CD4-positive, alpha-beta T cell treated with Interleukin-17A for 1 hour (primary cell): ENCODE data around the gene SERPINB11.
"Not testable (repeated sequence)": the region's sequence is repeated elsewhere in the genome, so short reads cannot be mapped to it uniquely, and the experiment has no call there.

Experiments used
- DNase-seq: peaks from one replicate; pipeline ENCODE4 v3.0.0-alpha.2; 2020

Gene SERPINB11, protein sequence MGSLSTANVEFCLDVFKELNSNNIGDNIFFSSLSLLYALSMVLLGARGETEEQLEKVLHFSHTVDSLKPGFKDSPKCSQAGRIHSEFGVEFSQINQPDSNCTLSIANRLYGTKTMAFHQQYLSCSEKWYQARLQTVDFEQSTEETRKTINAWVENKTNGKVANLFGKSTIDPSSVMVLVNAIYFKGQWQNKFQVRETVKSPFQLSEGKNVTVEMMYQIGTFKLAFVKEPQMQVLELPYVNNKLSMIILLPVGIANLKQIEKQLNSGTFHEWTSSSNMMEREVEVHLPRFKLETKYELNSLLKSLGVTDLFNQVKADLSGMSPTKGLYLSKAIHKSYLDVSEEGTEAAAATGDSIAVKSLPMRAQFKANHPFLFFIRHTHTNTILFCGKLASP

DNA sequence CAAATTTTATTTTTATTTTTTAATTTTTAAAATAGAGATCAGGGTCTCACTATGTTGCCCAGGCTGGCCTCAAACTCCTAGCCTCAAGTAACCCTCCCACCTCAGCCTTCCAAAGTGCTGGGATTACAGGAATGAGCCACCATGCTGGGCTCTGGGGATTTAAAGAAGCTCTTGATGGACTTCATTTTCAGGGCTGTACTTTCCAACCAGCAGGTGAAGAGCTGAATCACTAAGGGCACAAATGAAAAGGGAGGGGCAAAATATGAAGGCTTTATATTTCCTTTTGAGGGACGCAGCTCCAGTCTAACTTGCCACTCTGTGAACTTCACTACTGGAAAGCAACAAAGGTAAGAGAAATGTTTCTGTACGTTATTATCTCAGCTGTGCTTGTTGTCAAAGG is at the start of gene SERPINB11:
Gene SERPINB11 (plus strand): TSS at position 301 of the 400 bp plus-strand sequence. CDS start 7,234 bp downstream, outside the sequence.
- no peak for DNase-seq

DNA sequence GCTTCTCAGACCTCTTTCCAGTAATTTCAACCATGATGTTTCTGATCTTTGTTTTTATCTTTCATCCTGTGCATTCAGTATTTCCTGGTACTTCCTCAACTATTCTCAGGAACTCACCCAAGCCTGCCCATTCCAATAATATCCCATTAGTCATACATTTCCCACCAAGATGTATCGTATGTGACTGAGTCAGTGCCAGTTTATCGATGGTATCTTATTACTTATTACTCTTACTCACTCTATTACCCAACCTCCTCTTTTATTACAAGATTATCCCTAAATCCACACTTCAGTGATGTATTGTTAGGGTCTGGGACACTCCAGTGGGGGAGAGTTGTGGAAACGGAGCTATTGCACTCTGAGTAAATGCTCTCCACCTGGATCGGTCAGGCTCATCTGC is 43.8 kb upstream of the SERPINB11 start:
- DNase-seq, result not testable (repeated sequence)

DNA sequence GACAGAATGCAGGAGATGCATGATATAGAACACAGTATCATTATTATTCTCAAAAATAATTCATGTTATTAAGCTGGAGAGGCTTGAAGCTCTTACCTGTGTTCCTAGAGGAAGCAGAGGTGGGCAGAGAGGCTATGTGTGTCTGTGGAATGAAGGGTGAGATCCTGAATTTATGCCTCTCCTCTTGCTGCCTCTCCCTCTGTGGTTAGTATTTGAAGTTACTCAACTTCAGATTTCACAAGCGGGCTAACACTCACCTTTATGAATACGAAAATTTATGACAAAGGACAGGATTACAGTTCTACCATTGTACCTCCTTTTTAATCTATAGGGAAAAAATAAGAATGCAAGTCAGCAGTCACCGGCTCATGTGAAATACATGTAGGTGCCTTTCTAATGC is 41.0 kb upstream of the SERPINB11 start, which contains the start of gene SERPINB3:
Gene SERPINB3 (minus strand): TSS at position 144 of the 400 bp plus-strand sequence. CDS start 677 bp downstream, outside the sequence.
- not testable (repeated sequence) for DNase-seq

DNA sequence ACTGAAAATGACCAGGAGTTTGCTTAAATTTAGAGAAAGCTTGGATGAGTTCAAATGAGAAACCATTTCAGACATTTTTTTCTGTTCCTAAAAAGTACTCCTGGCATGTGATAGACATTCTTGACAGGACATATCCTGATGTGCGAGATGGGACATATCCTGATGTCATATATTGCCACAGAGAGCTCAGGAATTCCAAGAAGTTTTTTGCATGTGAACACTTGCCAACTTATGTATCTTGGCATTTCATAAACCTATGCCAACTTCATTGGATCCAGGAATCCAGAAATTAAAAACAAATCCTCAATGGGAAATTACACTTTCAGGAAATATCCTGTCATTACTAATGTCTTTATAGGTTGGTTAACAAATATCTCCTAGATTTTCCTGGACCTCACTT is 38.2 kb upstream of the SERPINB11 start:
- no peak for DNase-seq

DNA sequence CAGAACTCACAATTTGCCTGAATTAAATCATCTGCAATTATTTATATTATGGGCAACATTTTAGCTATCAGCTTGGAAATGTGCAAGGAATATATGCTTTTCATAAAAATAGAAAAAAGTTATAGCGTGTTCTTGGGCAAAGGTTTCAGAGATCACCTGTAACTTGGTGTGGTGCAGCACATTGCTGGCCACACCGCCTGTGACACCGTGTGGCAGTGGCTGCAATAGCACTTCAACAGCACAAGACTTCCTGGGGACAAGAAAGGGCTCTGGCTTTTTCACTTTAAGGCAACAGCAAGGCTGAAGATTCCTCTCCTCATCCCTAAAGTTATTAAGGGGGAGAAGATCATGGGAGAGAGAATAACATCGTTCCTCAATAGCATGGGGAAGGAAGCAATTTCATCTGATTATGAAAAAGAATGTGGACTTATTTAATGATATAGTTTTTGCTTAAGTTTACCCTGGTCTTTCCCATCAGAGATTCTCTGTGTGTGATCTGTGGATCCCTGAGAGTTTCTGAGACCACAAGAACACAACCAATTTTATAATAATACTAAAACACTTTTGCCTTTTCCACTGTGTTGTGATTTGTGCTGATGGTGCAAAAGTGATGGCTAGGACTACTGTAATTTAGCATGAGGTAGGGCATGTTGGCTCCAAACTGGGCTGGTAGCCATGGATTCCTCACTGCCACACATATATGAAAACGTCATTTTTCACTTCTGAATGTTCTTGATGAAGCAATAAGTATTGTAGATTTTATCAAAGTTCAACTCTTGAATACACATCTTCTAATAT is 26.0 kb upstream of the SERPINB11 start:
- no peak for DNase-seq

DNA sequence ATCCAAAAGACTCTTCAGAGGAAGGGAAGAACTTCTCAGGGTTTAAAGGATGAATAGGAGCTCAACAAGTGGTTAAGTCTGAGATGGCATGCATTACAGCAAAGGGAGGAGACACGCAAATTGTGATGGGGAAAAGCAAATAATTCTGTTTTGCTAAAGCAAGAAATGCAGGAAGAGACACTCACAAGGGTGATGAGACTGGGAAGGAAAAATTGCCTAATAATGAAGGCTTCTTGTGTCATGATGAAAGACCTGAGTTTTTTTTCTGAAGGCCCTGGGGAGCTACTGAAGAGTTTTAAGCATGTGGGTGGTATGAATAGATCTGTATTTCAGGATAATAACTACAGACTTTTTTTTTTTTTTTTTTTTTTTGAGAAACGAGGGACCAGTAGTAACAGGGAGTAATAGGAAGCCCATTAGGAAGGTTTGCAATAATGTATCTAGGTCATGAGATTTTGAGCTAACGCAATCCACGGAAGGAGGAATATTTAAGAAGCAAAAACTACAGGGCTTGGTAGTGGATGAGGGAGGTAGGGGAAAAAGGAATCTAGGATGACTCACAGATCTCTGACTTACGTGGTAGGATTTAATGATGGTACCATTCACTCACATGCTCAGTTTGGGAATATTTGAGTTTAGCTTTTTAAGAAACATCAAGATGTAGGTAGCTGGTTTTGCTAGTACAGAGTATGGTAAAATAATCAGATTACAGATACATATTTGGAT is 25.1 kb upstream of the SERPINB11 start:
- DNase-seq, result no peak

DNA sequence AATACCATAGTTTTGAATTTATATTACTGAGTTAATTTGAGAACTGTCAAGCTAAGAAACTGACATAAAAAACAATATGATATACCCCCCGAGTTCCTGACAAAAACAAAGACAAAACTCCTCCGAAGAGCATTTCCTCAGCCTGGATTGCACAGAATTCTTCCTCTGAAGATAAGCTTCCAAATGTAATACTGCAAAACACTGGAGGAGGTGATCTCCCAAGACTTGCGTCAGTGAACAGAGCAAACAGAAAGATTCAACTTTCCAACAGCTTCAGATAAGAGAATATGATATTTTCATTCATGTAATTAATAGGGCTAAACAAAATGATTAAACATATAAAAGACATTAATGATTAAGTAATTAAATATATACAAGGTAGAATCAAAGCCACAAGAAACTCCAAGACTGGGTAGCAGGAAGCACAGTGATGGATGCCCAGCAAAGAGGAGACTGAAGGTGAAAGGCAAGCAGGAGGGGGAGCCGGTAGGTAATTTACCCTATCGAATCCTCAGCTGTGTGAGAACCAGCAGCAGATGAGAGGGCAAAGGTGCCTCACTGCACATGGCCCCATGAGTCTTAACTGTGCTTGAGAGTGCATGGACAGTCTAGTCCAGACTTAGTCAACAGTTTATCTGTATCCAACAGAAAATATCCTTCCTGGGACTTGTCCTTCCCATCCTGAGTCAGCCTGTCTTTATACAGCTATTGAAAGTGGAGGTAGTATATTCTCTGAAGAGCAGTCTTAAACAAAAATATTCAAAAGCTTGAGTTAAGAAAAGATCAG is 22.7 kb upstream of the SERPINB11 start:
- DNase-seq, result no peak

DNA sequence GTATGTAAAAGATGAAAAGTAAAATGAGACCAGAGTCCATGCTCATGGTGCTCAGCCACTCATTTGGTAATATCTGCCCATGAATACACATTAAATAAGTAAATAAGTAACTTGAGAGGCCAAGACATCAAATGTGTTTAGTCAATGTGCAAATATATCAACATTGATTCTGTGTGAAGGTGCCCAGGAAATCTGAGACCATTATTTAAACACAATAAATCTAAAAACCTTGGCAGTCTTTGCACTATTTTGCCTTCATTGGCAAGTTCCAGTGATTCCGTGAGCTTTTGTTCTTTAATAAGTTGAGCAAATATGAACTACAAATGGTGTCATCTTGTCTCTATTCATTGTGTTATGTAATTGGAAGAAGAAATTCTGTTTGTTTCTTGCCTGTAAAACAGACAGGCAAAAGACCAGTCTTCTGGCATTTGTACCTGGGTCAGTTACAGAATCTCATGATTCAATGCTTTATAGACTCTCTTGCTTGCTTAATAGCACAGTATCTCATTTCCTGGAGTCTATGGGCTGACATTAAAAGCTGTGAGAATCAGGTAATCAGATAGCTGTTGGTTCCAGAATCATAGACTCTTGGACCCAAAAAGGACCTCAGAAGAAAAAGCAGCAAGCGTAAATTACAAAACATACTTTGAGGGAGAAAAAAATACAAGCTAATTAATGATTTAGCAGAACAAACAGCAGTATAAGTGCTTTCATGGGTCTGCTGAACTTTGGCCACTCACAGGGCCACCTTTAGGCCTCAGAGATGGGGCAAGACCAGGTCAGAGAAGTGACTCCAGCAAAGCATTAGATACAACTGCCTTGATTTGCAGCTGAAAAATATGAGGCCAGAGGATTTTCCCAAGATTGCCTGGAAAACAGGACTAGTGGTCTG is 21.1 kb upstream of the SERPINB11 start:
- DNase-seq, result no peak

DNA sequence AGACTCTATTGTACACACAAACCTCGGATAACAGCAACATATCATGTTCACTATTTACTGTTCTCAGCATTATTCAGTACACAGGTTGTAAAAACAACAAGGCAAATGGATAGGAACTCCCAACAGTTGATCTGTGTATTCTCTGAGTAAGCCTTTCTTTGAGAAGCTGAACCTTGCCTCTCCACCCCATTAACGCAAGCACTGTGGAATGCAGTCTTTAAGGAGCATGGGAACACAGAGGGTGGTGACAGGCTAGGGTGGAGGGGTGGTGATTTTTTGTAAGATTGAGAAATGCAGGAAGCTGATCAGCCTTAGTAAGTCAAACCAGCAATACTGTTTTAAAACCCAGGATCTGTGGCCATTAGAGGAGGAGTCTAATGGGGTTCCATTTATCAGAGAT is 19.6 kb upstream of the SERPINB11 start:
- no peak for DNase-seq

DNA sequence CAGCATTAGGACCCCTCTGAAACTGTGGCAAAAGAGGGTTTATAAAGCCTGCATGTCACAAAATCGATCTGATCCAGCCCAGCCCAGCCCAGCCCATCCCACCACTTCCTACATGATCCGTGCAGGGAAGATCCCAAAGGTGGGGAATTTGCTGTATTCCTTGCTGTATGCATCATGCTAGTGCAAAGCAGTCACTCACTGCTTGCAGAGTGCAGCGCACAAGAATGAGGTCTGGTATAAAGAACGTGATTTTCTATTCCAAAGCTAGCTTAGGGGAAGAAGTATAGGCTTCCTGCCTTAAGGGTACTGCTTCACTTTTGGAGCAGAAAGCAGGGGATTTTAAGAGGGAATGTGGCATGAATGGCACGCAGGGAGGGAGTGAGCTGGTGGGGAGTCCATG is 18.9 kb upstream of the SERPINB11 start:
- DNase-seq, result no peak

DNA sequence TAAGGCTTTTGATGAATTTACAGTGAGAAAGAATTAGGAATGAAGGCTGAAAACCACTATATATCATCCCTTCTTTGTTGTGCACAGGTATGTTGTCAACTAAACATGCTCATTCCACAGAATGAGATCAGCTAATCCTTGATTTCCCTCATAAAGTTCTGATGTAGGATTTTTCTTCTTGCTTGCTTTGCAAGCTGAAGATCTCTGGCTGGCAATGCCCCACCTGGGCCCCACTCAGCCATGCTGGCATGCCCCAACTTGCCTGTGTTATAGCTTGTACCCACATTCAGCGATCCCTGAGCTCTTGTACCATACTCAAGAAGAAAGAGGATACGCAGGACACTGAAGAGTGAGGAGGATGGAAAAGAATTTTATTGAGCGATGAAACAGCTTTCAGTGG is 18.0 kb upstream of the SERPINB11 start:
- DNase-seq, result no peak

DNA sequence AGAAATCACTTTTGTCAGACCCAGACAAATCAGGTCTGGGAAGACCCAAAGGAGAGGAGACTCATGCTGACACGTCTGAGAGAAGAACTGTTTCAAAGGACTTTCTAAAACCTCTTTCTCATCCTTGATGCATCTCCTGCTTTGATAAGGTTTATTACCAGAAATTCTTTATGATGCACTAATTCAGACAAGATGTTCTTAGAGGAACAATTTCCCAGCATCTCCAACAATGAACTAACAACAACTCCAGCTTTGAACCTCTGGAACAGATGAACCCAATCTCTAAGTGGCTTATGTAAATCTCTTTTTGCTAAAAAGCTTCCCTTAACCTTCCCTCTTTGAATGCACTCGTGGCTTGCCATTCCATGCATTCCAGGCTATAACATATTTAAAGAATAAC is 15.9 kb upstream of the SERPINB11 start:
- DNase-seq, result no peak

DNA sequence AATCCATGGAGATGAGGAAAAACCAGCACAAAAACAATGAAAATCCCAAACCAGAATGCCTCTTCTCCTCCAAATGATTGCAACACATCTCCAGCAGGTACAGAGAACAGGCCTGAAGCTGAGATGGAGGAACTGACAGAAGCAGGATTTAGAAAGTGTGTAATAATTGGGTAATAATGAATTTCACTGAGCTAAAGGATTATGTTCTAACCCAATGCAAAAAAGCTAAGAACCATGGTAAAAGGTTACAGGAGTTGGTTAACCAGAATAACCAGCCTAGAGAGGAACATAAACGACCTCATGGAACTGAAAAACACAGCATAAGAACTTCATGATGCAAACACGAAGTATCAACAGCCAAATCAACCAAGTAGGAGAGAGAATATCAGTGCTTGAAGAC is 13.7 kb upstream of the SERPINB11 start:
- no peak for DNase-seq

DNA sequence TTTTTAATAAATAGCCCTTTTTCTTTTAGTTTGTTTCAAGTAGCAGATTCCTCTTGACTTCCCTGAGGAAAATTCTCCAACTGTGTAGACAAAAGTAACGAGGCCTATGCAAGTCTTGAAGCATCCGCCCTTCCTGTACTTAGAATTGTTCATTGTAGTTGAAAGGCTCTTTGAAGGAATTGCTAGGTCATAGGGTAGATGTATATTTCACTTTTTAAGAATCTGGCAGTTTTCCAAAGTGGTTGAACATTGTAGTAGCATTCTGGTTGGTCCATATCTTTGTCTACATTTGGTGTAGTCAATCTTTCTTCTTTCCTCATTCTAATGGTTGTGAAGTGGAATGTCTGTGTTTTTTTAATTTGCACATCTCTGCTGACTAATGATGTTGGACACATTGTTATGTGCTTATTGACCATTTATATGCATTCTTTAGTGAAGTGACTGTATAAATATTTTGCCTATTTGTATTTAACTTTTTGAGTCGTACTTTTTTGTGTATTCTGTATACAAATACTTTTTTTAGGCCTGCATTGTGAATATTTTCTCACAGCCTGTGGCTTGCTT is 5.6 kb upstream of the SERPINB11 start:
- no peak for DNase-seq

DNA sequence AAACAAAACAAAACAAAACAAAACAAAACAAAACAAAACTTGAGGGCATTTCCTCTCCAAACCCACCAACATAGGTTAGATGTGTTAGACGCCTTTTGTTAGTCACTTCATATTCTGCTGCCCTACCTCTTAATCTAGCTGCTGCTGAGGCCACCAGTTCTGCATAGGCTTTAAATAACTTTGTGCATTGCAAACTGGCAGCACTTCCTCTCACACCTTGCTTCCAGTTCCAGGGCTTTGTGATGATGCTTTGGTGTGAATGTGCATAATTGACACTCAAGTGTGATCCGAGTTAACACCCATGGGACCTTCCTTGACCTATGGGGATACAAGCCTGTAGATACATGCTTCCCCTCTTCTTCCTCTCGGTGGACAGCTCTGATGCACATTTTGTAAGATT is 2.3 kb upstream of the SERPINB11 start:
- DNase-seq, result no peak

DNA sequence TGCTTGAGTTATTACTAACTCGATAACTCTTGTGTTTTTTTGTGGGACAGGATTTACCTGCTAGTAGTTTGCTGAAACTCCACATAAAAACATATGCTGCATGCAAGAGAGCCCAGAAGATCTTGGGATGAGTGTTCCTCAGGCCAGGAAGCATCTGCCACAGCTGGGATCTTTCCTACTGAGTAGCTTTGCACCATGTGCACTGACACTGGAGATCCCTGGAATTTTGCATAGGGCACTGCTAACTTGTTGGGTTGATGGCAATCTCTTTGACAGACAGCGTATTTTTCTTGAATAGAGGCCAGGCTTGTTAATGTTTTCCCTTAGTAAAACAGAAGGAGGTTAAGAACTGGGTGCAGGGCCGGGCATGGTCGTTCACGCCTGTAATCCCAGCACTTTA is 808 bp upstream of the SERPINB11 start:
- DNase-seq, result no peak

DNA sequence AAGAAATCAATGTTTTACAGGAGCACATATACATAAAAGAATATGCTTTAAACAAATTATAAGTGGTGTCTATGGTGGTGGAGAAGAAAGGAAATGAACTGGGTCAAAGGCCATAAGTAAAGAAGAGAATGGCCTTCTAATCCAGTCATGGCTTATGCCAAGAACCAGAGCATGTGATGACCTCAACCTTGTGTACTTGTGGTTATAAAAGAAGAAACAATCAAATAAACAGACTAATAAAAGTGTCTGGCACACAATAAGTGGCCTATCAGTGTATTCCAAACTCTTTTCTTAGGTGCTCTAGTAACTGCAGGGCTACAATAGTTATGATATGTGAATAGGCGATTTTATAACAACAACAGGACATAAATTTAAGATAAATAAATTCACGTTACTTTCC is 2.6 kb downstream of the SERPINB11 start:
- no peak for DNase-seq

DNA sequence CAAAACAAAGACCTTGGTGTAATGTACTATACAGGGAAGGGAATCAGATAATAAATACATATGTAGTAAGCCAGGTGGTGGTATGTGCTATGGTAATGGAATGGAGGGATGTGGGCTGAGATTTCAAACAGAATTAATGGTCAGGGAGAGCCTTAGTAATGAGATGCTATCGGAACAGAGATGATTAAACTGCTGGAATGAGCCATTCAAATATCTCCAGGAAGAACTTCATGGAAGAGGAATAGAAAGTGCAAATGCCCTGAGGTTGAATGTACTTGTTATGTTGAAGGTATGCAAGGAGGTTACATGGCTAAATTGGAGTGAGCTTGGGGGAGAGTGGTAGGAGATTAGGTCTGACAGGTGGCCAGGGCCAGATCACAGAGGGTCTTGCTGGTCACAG is 5.1 kb downstream of the SERPINB11 start:
- DNase-seq, result no peak

DNA sequence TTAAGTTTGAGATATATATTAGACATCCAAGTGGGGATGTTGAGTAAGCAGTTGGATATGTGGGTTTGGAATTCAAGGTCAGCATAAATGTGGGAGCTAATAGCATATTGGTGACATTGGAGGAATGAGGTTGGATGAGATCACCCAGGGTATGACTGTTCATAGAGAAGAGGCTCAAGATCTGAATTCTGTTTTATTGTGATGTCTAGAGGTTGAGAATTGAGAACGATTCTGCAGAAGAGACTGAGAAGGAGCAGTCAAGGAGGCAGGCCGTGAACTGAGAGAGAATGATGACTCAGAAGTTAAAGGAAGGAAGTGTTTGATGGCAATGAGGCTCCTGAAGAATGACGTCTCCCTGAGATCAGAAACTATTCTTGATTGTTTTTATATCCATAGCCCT is 5.9 kb downstream of the SERPINB11 start:
- no peak for DNase-seq

DNA sequence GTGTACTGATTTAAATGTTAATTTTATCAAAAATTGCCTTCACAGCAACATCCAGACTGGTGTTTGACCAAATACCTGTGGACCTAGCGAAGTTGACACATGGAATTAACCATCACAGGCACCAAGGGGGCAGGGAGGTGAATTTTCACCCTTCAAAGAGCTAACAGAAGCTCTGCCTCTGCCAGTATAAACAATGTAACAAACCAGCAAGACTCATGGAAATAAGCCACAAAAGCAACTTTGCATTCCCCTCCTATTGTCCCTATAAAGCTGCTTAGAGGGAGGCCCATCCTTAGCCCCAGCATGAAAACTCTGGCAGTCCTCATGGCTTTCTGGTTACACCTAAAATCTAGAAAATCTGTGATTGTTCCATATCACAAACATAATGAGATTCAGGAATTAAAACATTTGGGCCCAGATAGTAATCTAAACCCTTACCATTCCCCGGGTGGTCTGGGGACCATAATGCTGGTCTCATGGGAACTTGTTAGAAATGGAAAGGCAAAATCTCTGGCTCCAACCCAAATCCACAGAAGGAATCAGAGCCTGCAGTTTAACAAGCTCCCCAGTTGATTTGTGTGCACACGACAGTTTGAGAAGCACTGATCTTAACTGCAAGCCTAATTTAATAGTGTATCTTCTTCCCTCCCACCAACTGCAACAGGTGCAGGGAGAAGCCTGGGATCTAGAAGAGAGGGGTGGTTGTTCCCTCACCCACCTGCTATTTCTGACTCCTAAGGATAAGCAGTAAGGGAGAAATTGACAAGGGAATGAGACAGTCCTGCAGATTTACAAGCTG is 23.1 kb downstream of the SERPINB11 start:
- no peak for DNase-seq
